OCI-M1 (cell line): ENCODE data around the gene MPI.

Source experiments
- DNase-seq: peaks from one replicate; lab custom pipeline; 2025; lab: John Stamatoyannopoulos, UW

The MPI gene

DNA sequence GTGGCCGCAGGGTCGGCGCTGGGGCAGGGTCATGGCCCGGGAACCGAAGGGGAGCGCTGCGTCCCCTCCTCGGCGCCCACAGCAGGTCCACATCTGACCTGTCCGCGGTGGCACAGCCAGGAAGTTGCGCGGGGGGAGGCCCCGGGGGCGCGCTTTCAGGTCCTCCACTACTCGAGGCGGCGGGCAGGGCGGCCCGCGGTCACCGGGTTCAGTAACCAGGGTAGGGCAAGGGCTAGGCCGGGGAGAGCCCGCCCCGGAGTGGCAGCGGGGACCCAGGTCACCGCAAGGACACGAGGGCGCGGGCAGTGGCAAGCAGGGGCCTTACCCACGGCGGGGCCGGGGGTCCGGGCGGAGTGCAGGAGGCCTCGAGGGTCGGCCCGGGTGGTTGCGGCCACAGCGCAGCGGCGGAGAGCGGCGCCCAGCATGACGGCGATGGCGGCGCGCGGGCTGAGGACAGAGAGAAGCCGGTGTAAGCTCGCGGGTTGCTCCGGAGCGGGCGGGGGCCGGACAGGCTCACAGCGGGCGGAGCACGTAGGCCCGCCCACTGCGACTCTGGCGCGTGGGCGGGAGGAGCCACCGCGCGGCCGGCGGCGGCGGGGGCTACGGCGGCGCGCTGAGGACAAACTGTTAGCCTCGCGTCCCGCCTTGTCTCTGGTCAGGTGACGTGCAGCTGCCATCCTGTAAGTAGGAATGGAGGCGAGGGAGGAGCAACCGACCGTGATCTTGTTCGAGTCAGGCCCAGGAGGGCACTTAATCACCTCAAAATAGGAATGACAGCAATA is 47.9 kb downstream of the MPI start, which contains the start of gene COX5A:
Gene COX5A, minus strand, starts transcription at position 484 of the 782 bp plus-strand sequence. Its CDS starts 59 bp downstream, at position 425.
- DNase-seq: peak; percentile 97

- DNase-seq: peak; percentile 91
Measured at GRCh38 chr15:74950078-74950908, 60.5 kb downstream of the MPI start.

DNA sequence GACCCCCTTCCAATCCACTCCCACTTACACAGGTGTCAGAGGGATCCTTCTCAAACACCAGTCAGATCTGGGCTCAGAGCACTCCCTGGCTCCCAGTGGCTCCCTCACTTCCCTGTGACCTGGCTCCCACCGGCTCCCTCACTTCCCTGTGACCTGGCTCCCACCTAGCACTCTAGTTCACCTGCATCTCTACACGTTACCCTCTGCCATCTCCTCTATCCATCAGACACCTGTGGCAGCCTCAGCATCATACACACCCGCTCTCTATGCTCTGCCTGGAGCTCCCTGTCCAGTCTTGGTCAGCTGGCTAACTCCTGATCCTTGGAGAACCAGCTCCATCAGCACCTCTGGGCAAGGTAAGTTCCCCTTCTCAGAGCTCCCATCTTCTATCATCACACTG is 61.2 kb downstream of the MPI start:
- no peak for DNase-seq
